ENCODE results near the gene SLC2A9. TPM values are rescaled to one million over a fixed set of nuclear protein-coding genes. Genes with fewer than 3 reads are reported as not detected.
"Not testable (repeated sequence)": the region's sequence is repeated elsewhere in the genome, so short reads cannot be mapped to it uniquely, and the experiment has no call there.

SLC2A9 gene
- total RNA-seq, 6 experiments from 2014 or later: 16.1 to 25.0 (median 19.8) TPM

DNA sequence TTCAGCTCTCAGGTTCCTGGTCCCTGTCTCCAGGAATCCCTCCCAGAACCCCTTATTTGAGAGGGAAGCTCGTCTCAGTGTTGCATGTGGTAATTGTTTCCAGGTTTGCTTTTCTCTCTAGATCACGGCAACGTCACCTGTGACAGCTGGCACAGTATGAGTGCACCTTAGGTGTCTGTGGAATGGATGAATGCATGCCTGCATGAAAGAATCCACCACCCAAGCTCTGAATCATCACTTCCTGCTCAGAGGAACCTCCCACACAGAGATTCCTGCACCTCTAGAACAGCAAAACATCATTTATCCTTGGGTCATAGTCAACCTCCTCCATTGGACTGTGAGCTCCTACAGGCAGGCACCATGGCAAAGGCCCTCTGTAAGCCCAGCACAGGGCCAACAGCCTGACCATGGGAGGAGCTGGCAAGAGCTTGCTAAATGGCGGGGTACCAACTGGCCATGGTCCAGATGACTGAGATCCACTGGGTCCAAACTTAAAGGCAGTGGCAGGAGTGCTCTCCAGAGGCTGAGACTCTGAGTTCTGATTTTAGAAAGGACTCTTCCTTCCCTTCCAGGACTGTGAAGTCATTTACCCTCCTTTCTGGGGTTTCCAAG is 116.2 kb downstream of the SLC2A9 start:
- Histone ChIP-seq H3K9me3 (no peaks in the 10 kb centered on the region), H3K4me1 (no peaks in the 10 kb centered on the region), H3K36me3 (peaks cover 0 to 5% (median 0%) of the 10 kb centered on the region in 4 donors), H3K4me3 (no peak overlapping the region), H3K27me3 (no peaks in the 10 kb centered on the region), H3K27ac (no peak overlapping the region)
- WGBS (ENCODE audit: insufficient coverage, low coverage, low lambda C conversion rate, missing lambda C conversion rate): 76% methylated on average over 3 of the region's 4 CpGs
- TF ChIP-seq, protein P1, sequence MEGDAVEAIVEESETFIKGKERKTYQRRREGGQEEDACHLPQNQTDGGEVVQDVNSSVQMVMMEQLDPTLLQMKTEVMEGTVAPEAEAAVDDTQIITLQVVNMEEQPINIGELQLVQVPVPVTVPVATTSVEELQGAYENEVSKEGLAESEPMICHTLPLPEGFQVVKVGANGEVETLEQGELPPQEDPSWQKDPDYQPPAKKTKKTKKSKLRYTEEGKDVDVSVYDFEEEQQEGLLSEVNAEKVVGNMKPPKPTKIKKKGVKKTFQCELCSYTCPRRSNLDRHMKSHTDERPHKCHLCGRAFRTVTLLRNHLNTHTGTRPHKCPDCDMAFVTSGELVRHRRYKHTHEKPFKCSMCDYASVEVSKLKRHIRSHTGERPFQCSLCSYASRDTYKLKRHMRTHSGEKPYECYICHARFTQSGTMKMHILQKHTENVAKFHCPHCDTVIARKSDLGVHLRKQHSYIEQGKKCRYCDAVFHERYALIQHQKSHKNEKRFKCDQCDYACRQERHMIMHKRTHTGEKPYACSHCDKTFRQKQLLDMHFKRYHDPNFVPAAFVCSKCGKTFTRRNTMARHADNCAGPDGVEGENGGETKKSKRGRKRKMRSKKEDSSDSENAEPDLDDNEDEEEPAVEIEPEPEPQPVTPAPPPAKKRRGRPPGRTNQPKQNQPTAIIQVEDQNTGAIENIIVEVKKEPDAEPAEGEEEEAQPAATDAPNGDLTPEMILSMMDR (IDR thresholded peaks at IDR 0.05): no peak
- no peak for TF ChIP-seq POLR2A (IDR thresholded peaks at IDR 0.05)
- ATAC-seq: peak in 1 of 4 donors; percentile 60
- intact Hi-C loops (cut with DNase I): no loop called here
- no peak for DNase-seq

DNA sequence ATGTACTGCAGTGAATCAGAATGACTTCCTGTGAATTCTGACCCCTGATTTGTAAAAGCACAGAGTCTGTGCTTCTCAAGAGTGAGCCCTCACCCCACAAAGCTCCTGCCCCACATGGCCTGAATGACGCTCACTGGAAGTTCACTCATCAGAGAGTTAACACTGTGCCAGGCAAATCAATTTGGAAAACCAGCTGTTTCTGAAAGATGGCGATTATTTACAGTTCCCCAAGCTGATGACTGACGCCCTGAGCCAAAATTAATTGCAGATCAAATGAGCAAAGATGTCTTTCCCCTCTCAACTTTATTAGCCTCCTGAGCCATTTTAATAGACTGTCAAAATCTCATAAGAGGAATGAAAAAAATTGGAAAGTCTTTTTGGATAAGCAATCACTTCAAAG is 118.0 kb downstream of the SLC2A9 start:
- TF ChIP-seq, protein P1 (IDR thresholded peaks at IDR 0.05): no peak
- no peak for TF ChIP-seq POLR2A (IDR thresholded peaks at IDR 0.05)
- H3K4me3 ChIP-seq: no peak overlapping the region
- intact Hi-C loops (cut with DNase I): no loop called here
- WGBS (ENCODE audit: insufficient coverage, low coverage, low lambda C conversion rate, missing lambda C conversion rate): 69% methylated on average over 3 of the region's 3 CpGs
- H3K36me3 ChIP-seq: peaks cover 0 to 5% (median 0%) of the 10 kb centered on the region in 4 donors
- no peak overlapping the region for H3K27ac ChIP-seq
- H3K9me3 ChIP-seq: no peaks in the 10 kb centered on the region
- no peaks in the 10 kb centered on the region for H3K4me1 ChIP-seq
- ATAC-seq (no peak), DNase-seq (no peak)
- H3K27me3 ChIP-seq: no peaks in the 10 kb centered on the region

DNA sequence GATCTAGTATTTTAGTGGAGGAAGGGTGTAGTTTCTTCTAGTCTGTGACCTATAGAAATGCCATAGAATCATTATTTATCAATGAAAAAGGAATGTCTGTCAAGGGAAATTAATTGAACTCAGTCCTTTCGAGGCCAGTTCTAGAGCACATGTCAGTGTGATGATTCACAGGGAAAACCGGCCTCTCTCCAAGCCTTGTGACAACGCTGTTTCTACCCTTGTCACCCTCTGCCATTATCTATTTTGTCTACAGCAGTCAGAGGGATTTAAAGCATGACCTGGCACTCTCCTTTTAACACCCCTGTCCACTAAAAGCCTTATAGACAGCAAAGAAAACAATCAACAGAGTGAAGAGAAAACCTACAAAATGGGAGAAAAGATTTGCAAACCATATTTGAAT is 120.0 kb downstream of the SLC2A9 start:
- 86% methylated on average over 3 of the region's 3 CpGs for WGBS (ENCODE audit: insufficient coverage, low coverage, low lambda C conversion rate, missing lambda C conversion rate)
- DNase-seq: no peak
- ATAC-seq: no peak
- Histone ChIP-seq H3K9me3 (no peaks in the 10 kb centered on the region), H3K4me3 (no peak overlapping the region), H3K27ac (no peak overlapping the region), H3K36me3 (peaks cover 0 to 1% (median 0%) of the 10 kb centered on the region in 4 donors), H3K27me3 (no peaks in the 10 kb centered on the region), H3K4me1 (no peaks in the 10 kb centered on the region)
- intact Hi-C loops (cut with DNase I): no loop called here
- TF ChIP-seq, protein P1 (IDR thresholded peaks at IDR 0.05): no peak
- TF ChIP-seq POLR2A (IDR thresholded peaks at IDR 0.05): no peak

DNA sequence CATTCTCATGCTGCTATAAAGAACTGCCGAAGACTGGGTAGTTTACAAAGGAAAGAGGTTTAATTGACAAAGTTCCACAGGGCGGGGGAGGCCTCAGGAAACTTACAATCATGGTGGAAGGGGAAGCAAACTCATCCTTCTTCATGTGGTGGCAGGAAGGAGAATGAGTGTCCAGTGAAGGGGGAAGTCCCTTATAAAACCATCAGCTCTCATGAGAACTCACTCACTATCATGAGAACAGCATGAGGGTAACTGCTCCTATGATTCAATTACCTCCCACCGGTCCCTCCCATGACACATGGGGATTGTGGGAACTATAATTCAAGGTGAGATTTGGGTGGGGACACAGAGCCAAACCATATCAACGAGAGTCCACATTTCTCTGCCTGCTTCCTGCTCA is 120.7 kb downstream of the SLC2A9 start:
- ATAC-seq; DNase-seq; H3K4me3 ChIP-seq; H3K4me1 ChIP-seq; H3K36me3 ChIP-seq; intact Hi-C loops (cut with DNase I); H3K27ac ChIP-seq; H3K27me3 ChIP-seq; H3K9me3 ChIP-seq: not testable (repeated sequence)
- 53% methylated on average over 3 of the region's 4 CpGs for WGBS (ENCODE audit: insufficient coverage, low coverage, low lambda C conversion rate, missing lambda C conversion rate)

DNA sequence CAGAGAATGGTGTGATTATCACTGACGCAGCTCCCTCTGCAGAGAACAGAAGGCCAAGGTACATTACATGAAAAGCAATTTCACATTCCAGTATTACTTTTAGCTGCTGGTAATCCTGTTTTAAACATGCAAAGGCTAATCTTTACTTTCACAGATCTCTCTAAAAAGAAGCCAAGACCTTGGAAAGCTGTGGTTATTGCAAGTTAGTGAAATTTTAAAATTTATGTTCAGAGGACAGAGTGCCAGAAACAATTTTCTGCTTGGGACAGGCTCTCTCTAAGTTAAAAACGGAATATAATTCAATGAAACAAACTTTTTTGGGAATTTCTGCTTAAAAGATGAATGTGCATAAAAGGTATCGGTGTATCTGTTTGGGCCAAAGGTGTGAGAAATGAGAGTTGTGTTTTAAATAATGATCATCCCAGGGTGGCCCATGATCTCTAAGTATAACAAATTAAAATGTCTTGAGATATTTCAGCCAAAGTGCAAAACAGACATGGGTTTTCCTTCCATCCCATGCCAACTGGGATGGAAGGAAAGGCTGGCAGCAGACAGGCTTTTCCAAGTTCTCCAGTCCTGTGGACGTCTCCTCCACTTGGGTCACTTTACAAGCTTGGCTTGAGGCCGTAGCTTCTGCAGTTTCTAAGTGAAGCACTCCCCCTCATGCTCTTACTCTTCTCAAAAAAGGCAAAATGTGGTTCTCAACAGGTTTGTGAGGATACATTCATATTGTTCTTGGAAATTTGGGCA is 121.8 kb downstream of the SLC2A9 start:
- ATAC-seq: no peak
- intact Hi-C loops (cut with DNase I): no loop called here
- WGBS (ENCODE audit: insufficient coverage, low coverage, low lambda C conversion rate, missing lambda C conversion rate): 82% methylated on average over 5 of the region's 5 CpGs

More for the DNA sequence above, 121.8 kb downstream of the SLC2A9 start:
- Histone ChIP-seq H3K27ac (no peak overlapping the region), H3K4me1 (no peaks in the 10 kb centered on the region), H3K9me3 (no peaks in the 10 kb centered on the region), H3K36me3 (peaks cover 0 to 2% (median 0%) of the 10 kb centered on the region in 4 donors), H3K27me3 (no peaks in the 10 kb centered on the region), H3K4me3 (no peak overlapping the region)
- DNase-seq: no peak
- no peak for TF ChIP-seq POLR2A (IDR thresholded peaks at IDR 0.05)
